Rectal smooth muscle tissue (tissue), 1 donor: Measurements from ENCODE around the gene PDE4D.
"Not testable (repeated sequence)": the region's sequence is repeated elsewhere in the genome, so short reads cannot be mapped to it uniquely, and the experiment has no call there.

Experiments used
- H3K27ac ChIP-seq: one replicate; pipeline ENCODE4 v1.7.0; 2013; ENCODE audit warnings: low read depth, low read length, inconsistent platforms
- H3K27me3 ChIP-seq: one replicate; pipeline ENCODE4 v1.7.0; 2013; ENCODE audit warnings: low read length; ENCODE audit not compliant: control insufficient read depth, insufficient read depth
- H3K36me3 ChIP-seq: one replicate; pipeline ENCODE4 v1.7.0; 2013; ENCODE audit warnings: low read length; ENCODE audit not compliant: control insufficient read depth, insufficient read depth
- H3K4me1 ChIP-seq: one replicate; pipeline ENCODE4 v1.7.0; 2013; ENCODE audit warnings: low read length; ENCODE audit not compliant: control insufficient read depth, insufficient read depth
- H3K4me3 ChIP-seq: one replicate; pipeline ENCODE4 v1.7.0; 2013; ENCODE audit warnings: low read length
- H3K9ac ChIP-seq: one replicate; pipeline ENCODE4 v1.7.0; 2013; ENCODE audit warnings: low read length

PDE4D gene

DNA sequence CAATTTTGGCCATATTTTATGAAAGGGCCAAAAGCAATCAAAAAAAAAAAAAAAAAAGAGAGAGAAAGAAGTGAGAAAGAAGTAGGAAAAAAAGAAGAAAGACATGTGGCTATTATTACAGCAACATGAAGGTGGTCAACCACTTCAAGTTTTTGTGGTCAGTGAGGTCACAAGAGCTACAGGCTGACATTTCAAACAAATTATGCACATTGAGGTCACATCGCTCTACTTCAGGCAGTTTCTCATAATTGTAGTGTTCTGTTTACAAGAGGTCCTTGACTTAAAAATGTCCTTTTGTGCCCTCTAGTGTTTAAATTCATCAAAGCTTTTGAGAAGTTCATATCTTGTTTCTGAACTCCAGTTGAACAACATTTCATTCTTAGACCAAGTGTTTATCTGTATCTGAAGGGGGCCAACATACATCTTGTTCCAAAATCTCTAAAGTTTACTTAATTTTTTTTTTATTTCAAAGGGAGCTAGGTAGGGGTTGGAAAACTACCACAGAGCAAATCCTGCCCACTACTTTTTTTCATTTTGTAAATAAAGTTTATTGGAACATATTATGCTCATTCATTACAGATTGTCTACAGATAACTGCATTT lies 513.1 kb downstream of the PDE4D start:
- H3K4me3 ChIP-seq = no peak overlapping the region
- no peaks in the 10 kb centered on the region for H3K36me3 ChIP-seq
- H3K4me1 ChIP-seq = peaks cover 4% of the 10 kb centered on the region
- no peaks in the 10 kb centered on the region for H3K27me3 ChIP-seq
- H3K27ac ChIP-seq = peak overlapping the region; percentile 37
- no peak overlapping the region for H3K9ac ChIP-seq

DNA sequence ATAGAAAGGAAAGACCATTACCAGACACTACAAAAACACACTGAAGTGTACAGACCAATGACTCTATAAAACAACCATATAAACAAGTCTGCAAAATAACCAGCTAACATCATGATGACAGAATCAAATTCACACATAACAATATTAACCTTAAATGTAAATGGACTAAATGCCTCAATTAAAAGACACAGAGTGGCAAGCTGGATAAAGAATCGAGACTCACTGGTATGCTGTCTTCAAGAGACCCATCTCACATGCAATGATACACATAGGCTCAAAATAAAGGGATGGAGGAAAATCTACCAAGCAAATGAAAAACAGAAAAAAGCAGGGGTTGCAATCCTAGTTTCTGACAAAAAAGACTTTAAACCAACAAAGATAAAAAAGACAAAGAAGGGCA lies 519.5 kb downstream of the PDE4D start:
- not testable (repeated sequence) for H3K4me3 ChIP-seq, H3K9ac ChIP-seq, H3K4me1 ChIP-seq, H3K27me3 ChIP-seq, H3K27ac ChIP-seq, H3K36me3 ChIP-seq

DNA sequence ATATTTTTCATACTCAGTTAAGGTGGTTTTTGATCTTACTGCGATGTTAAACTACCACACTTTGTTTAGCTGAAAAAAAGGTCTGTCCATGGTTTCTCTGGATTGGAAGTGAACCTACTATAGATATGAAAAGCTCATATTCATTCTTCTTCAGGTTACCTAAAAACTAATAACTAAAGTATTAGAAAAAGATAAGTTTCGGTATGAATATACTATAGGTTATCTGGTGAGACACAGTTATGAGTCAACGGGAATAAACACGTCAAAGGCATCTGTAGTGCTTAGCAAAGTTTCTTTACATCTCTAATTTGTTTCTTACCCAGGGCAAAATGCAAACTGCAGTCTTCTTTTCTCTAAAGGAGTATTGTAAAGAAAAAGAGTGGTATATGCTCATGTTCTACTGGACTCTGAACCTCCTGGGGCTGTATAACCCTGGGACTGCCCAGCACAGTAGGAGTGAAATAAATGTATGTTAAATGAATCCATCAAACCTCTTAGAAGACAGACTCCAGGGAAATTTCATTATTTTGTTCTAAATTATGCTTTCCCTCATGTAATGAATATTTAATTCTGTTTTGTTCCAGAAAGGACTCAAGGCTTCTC lies 521.9 kb downstream of the PDE4D start:
- Histone ChIP-seq H3K36me3 (no peaks in the 10 kb centered on the region), H3K4me1 (peaks cover 6% of the 10 kb centered on the region), H3K27ac (no peak overlapping the region), H3K4me3 (no peak overlapping the region), H3K27me3 (no peaks in the 10 kb centered on the region), H3K9ac (no peak overlapping the region)

DNA sequence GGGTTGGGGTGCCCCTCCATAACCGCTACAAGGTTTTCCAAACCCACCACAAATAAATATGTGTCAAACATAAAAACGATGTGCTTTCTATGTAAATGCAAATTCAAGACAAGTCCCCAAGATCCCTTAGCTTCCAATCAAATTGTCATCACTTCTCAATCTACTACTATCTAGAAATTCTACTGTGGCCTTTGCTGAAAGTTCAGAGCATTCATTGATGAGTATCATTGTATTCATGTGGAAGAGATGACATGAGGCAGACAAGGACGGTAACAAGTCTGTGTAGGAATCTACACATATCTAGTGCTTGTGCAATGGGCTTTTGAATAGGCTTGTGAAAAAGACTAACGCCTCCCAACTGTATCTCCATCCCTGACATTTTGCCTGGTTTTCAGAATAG lies 524.6 kb downstream of the PDE4D start:
- peaks cover 6% of the 10 kb centered on the region for H3K4me1 ChIP-seq
- no peak overlapping the region for H3K27ac ChIP-seq
- H3K9ac ChIP-seq = no peak overlapping the region
- H3K27me3 ChIP-seq = no peaks in the 10 kb centered on the region
- no peak overlapping the region for H3K4me3 ChIP-seq
- H3K36me3 ChIP-seq = no peaks in the 10 kb centered on the region

DNA sequence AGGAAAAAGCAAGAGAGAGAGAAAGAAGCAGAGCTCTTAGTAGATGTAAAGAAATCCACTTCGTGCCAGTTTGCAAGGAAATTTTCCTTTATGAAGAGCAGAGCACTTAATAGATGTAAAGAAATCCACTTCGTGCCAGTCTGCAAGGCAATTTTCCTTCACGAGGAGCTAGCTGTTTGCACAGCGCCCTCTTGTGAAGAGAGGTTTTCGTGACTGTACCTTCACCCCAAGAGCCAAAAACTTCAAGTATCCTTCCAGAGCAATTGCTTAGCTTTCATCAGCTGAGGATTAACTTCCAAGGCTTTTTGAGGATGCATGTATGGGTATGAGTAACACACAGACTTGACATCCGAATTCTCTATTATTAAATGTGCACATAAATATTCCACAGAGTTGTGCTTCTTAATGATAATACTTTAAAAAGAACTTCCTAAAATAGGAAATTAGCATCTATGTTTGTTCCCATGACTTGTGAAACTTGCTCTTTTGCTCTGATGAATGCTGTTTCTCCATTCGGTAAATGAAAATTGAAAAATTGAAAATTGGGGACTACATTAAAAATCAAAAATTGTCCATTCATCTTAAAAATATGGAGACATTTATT lies 525.6 kb downstream of the PDE4D start:
- Histone ChIP-seq H3K4me3 (no peak overlapping the region), H3K36me3 (no peaks in the 10 kb centered on the region), H3K27me3 (no peaks in the 10 kb centered on the region), H3K4me1 (peaks cover 6% of the 10 kb centered on the region), H3K9ac (no peak overlapping the region), H3K27ac (no peak overlapping the region)

DNA sequence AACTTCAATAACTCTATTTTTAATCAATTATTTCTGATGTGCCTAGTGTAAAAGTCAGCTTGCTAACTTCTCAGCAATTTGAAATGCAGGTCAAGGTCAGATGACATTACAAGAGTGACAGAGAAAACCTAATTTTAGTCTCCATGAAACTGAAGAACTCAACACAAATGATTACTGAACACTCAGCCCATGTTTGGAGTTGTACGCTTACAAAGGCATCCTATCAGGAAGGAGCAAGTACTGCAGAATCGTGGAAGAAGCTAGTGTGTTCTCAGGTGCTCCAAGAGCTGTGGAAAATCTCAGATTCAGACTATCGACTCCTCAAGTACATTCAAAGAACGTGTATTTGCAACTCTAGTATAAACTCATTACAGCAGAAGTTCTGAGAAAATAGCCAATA lies 526.7 kb downstream of the PDE4D start:
- Histone ChIP-seq H3K4me1 (peaks cover 6% of the 10 kb centered on the region), H3K36me3 (no peaks in the 10 kb centered on the region), H3K27me3 (no peaks in the 10 kb centered on the region), H3K4me3 (no peak overlapping the region), H3K27ac (no peak overlapping the region), H3K9ac (no peak overlapping the region)

DNA sequence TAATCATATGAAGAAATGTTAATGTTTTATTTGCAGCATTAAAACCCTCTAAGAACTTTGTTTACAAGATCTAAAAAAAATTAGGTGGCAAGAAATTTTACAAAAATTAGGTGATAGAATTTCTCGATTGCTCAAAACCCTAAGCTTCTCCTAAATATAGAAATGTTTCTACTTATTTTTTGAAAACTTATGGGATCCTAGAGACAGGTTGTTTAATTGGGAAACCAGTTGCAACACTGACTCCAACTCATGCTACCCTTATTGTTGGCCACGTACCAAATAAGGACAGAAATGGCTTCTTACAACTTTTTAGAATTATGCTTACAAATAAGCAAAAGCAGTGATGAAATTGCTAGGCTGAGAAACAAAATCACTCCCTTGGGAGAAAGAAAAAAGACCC lies 531.1 kb downstream of the PDE4D start:
- no peaks in the 10 kb centered on the region for H3K36me3 ChIP-seq
- peaks cover 19% of the 10 kb centered on the region for H3K4me1 ChIP-seq
- no peaks in the 10 kb centered on the region for H3K27me3 ChIP-seq
- H3K4me3 ChIP-seq = no peak overlapping the region
- no peak overlapping the region for H3K27ac ChIP-seq
- H3K9ac ChIP-seq = no peak overlapping the region

DNA sequence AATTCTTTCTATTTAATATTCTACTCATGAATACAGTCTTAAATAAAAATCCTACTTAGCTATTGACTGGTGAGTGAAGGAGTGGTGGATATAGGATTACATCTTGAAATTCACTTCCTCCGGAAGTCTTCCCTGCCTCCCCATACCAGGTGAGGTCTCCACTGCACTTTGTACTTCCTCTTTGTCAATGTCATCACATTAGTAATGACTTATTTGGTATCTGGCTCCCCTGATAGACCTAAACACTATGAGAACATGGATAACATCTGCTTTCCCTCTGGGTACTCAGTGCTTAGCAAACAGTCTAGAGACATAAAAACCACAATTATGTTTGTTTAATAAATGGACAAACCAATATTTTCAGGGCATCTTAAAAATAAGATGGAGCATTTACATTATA lies 532.1 kb downstream of the PDE4D start:
- Histone ChIP-seq H3K27ac (no peak overlapping the region), H3K36me3 (no peaks in the 10 kb centered on the region), H3K27me3 (no peaks in the 10 kb centered on the region), H3K9ac (no peak overlapping the region), H3K4me1 (peaks cover 27% of the 10 kb centered on the region), H3K4me3 (no peak overlapping the region)

DNA sequence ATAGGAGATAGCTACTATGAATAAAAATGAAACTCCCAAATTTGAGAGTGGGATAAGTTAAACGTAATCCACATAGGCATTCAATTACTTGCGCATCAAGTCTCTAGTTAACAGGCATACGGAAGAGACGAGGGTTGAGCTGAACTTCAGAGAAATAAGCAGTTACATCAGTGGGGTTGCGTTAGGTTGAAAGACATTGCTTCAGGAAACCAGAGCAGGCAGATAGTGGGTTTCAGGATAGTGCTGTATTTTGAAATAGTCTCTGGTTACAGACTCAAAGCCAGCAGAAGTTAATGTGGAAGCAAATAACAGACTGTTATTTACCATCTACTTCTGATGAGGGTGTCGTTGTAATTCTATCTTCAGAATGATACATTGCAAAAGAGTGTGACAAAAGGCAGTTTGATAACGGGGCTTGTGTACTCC lies 533.4 kb downstream of the PDE4D start:
- H3K4me3 ChIP-seq = no peak overlapping the region
- H3K36me3 ChIP-seq = no peaks in the 10 kb centered on the region
- no peaks in the 10 kb centered on the region for H3K27me3 ChIP-seq
- H3K27ac ChIP-seq = peak overlapping the region; percentile 61
- no peak overlapping the region for H3K9ac ChIP-seq
- H3K4me1 ChIP-seq = peaks cover 31% of the 10 kb centered on the region

DNA sequence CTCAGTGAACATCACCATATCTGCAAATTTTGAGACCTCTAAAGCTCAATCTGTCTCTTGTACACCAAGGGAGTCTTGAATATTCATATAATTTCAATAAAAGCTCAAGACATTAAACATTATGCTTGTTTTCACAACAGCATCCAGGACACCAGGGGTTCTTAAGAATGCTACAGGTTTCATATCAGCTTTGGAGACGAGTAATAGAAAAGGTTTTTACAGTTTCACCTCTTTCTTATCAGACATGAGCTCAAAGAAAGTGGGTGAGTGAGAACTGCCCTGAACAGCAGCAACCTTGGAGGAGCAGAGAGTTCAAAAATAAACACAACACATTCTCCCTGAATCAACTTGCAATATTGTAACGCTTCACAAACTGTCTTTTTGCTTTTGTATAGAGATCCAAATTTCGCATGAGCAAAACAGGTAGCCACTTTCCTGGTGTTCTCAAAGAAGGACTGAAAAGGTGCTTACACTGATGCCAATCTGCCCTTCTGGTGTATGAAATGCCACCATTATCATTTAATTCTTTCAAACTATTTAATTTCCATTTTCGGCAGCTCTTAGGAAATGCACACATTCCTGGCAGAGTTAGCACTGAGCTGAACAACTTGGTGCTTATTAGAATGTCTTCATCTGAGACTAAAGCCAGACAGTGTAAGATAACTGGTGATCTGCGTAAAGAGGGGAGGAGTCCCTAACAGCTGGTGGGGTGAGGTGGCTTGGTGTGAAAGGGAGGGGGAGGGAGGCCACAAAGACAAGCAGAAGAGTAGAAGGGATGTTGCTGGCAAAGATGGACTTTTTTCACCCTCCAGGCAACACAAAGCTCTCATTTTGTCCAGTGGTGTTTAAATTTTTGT lies 535.3 kb downstream of the PDE4D start:
- H3K27ac ChIP-seq = peak overlapping the region; percentile 81
- no peak overlapping the region for H3K9ac ChIP-seq
- H3K4me1 ChIP-seq = peaks cover 34% of the 10 kb centered on the region
- H3K27me3 ChIP-seq = no peaks in the 10 kb centered on the region
- peak overlapping the region; percentile 45 for H3K4me3 ChIP-seq
- no peaks in the 10 kb centered on the region for H3K36me3 ChIP-seq

DNA sequence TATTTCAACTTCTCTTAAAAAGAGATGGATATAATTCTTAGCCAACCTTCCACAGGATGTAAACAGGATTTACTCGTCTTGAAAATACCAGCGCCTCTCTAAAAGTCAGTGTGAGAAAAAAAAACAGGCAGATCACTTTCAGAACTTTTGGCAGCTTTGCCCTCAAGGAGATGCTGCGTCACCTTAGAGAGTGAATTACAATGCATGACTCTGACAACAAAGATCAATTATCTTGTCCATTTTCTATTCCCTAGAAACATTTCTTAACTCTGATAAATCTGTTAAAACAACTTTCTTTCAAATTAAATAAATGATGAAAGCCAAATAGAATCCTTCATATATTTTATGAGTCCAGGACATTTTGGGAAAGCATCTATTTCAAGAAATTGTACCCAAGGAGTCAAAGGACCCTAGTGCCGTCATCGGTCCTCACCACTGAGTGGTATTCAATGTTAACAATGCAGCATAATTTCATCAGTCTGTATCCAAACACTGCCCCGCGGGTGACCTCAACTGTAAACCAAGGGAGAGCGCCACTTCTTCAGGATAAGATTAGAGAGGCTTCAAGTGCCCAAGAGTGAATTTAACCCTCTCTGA lies 536.0 kb downstream of the PDE4D start:
- Histone ChIP-seq H3K4me3 (no peak overlapping the region), H3K27me3 (no peaks in the 10 kb centered on the region), H3K27ac (peak overlapping the region; percentile 81), H3K4me1 (peaks cover 35% of the 10 kb centered on the region), H3K36me3 (no peaks in the 10 kb centered on the region), H3K9ac (no peak overlapping the region)

DNA sequence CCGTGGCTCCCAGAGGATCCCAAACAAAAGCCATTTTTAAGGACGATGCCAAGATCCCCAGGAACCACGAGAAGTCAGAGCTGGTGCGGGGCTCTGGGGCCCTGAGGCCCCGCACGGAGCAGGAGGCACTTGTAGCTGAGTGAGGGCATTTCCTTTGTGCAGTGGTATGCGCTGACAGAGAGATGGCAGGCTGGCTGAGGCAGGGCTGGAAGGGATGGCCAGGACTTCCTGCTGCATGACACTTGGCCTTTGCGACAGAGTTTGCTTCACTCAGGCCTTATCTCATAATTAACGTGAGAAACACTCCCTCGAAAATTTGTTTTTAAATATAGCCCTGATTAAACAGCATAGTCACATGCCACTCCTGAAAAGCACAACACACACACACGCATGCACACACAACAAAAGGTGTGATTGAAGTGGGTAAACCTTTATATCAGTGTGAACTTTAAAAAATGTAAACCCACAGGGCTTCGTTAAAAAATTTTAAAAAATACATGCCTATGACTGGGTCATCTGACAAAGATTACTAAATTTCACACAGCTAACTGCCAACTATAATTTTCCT lies 536.6 kb downstream of the PDE4D start:
- Histone ChIP-seq H3K4me3 (peak overlapping the region; percentile 2), H3K36me3 (no peaks in the 10 kb centered on the region), H3K27me3 (no peaks in the 10 kb centered on the region), H3K4me1 (peaks cover 36% of the 10 kb centered on the region), H3K27ac (peak overlapping the region; percentile 81), H3K9ac (no peak overlapping the region)
